Measurements from ENCODE around the gene GAMT. TPM values are rescaled to one million over a fixed set of nuclear protein-coding genes. Genes with fewer than 3 reads are reported as not detected.
A peak's percentile ranks its signal among the peaks of the same experiment; 100 is the strongest.

Gene GAMT
- total and polyA plus RNA-seq, 4 donors = 7.9 to 40.2 (median 18.6) TPM

- 85 to 89% methylated on average over 21 of the region's 21 CpGs for WGBS, 2 donors
- ATAC-seq (ENCODE audit: low FRiP score) = no peak
- DNase-seq = no peak
- intact Hi-C loops (cut with DNase I) = no loop called here
- H3K27me3 ChIP-seq (ENCODE audit: control insufficient read depth in 1 of 2, insufficient read depth in 2 of 2, low read length in 1 of 2) = no peaks in the 10 kb centered on the region
- no peaks in the 10 kb centered on the region for H3K36me3 ChIP-seq (ENCODE audit: control insufficient read depth in 1 of 2, insufficient read depth in 2 of 2, low read length in 1 of 2)
- no peaks in the 10 kb centered on the region for H3K9me3 ChIP-seq (ENCODE audit: control insufficient read depth, low read length)
- no peaks in the 10 kb centered on the region for H3K4me1 ChIP-seq (ENCODE audit: control insufficient read depth in 1 of 2, insufficient read depth in 2 of 2, low read length in 2 of 2)
- no peak overlapping the region for H3K27ac ChIP-seq (ENCODE audit: low read depth in 1 of 2, low read length in 2 of 2)
- H3K4me3 ChIP-seq (ENCODE audit: low read length in 2 of 2) = no peak overlapping the region
Observed at GRCh38 chr19:1417145-1417544, 15.8 kb upstream of the GAMT start.

DNA sequence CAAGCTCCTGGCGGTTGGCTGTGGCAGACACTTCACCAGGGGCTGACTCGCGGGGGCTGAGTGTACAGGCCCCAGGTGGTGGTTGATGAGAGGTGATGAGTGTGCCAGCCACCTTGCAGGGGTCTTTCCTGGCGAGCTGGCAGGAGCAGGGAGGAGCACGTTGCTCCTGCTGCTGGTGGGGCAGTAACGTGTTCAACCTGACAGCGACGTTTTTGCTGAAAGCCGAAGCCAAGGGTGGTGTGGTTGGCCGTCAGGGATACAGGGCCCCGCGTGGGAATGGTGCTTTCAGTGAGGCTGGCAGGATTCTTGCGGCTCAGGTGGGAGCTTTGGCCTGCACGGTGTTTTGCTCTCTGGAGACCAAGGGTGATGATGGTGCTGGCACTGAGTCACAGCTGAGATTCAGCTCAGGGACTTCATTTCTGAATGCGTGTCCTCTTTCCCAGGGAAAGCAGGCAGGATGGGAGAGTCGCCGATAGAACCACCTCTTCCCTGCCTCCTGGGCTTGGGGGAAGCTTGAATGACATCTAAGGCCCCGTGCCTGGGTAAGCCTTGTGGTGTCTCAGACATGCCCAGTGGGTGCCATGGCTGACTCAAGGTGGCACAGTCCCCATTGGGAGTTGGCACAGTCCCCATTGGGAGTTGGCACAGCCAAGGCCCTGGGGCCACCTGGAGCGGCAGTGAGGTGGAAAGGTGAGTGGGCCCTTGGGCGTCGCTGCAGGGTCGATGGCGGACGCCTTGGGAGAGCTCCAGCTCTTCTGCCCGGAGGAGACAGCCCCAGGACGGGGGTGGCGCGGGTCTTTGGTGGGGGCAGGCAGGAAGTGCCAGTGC, 14.9 kb upstream of the GAMT start:
- Histone ChIP-seq H3K9me3 (ENCODE audit: control insufficient read depth, low read length) (no peaks in the 10 kb centered on the region), H3K27ac (ENCODE audit: low read depth in 1 of 2, low read length in 2 of 2) (peak overlapping the region; percentile 2 to 16), H3K4me3 (ENCODE audit: low read length in 2 of 2) (no peak overlapping the region), H3K36me3 (ENCODE audit: control insufficient read depth in 1 of 2, insufficient read depth in 2 of 2, low read length in 1 of 2) (no peaks in the 10 kb centered on the region), H3K4me1 (ENCODE audit: control insufficient read depth in 1 of 2, insufficient read depth in 2 of 2, low read length in 2 of 2) (no peaks in the 10 kb centered on the region), H3K27me3 (ENCODE audit: control insufficient read depth in 1 of 2, insufficient read depth in 2 of 2, low read length in 1 of 2) (no peaks in the 10 kb centered on the region)
- WGBS, 2 donors = 43 to 46% methylated on average over 28 of the region's 28 CpGs
- peak; percentile 4 for ATAC-seq (ENCODE audit: low FRiP score)
- intact Hi-C loops (cut with DNase I) = no loop called here
- no peak for DNase-seq

GRCh38 chr19:1412995-1413800, 11.9 kb upstream of the GAMT start:
- DNase-seq (no peak), ATAC-seq (ENCODE audit: low FRiP score) (no peak)
- Histone ChIP-seq H3K9me3 (ENCODE audit: control insufficient read depth, low read length) (no peaks in the 10 kb centered on the region), H3K36me3 (ENCODE audit: control insufficient read depth in 1 of 2, insufficient read depth in 2 of 2, low read length in 1 of 2) (no peaks in the 10 kb centered on the region), H3K27ac (ENCODE audit: low read depth in 1 of 2, low read length in 2 of 2) (no peak overlapping the region), H3K27me3 (ENCODE audit: control insufficient read depth in 1 of 2, insufficient read depth in 2 of 2, low read length in 1 of 2) (no peaks in the 10 kb centered on the region), H3K4me3 (ENCODE audit: low read length in 2 of 2) (no peak overlapping the region), H3K4me1 (ENCODE audit: control insufficient read depth in 1 of 2, insufficient read depth in 2 of 2, low read length in 2 of 2) (no peaks in the 10 kb centered on the region)
- intact Hi-C loops (cut with DNase I) = loop anchor here in 1 of 2 donors (5.0 kb wide), 1 partner anchor 56 kb away; no protein-coding TSS in a partner anchor
- 82% methylated on average over 35 to 36 of the region's 36 CpGs for WGBS, 2 donors

DNA sequence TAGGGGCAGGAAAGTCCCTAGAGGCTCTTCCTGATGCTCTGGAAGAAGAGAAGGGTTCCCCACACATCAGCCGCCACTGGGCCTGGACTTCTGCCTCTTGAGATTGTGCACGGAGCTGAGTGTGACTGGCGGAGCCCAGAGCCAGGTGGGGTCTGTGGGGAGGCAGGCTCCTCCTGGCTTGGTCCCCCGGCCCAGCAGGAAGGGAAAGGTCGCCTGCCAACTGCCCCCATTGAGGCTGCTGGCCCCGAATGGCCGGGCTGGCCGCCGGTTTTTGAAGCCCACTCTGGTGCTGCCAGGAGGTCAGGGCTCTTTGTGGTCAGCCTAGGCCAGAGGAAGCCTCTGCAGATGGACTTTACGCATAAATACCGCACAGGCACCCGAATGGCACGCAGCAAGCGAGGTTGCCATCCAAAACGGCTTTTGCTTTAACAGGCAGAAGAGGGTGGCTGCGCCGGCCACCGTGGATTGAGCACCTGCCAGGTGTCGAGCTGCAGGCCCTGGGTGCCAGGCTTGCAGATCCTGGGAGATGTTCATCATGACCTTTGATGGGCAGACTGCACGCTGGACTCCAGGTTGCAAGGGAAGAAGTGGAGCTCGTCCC, 11.1 kb upstream of the GAMT start:
- 75 to 77% methylated on average over 21 of the region's 21 CpGs for WGBS, 2 donors
- H3K4me3 ChIP-seq (ENCODE audit: low read length in 2 of 2) = no peak overlapping the region
- H3K9me3 ChIP-seq (ENCODE audit: control insufficient read depth, low read length) = no peaks in the 10 kb centered on the region
- no peak overlapping the region for H3K27ac ChIP-seq (ENCODE audit: low read depth in 1 of 2, low read length in 2 of 2)
- no peaks in the 10 kb centered on the region for H3K27me3 ChIP-seq (ENCODE audit: control insufficient read depth in 1 of 2, insufficient read depth in 2 of 2, low read length in 1 of 2)
- DNase-seq (no peak), ATAC-seq (ENCODE audit: low FRiP score) (no peak)
- intact Hi-C loops (cut with DNase I) = loop anchor here in 1 of 2 donors (5.0 kb wide), 1 partner anchor 55 kb away; no protein-coding TSS in a partner anchor
- no peaks in the 10 kb centered on the region for H3K36me3 ChIP-seq (ENCODE audit: control insufficient read depth in 1 of 2, insufficient read depth in 2 of 2, low read length in 1 of 2)
- no peaks in the 10 kb centered on the region for H3K4me1 ChIP-seq (ENCODE audit: control insufficient read depth in 1 of 2, insufficient read depth in 2 of 2, low read length in 2 of 2)

GRCh38 chr19:1411255-1412191, 10.2 kb upstream of the GAMT start:
- intact Hi-C loops (cut with DNase I) = loop anchor here in 1 of 2 donors (5.0 kb wide), 1 partner anchor 54 kb away; no protein-coding TSS in a partner anchor
- 61 to 65% methylated on average over 29 of the region's 29 CpGs for WGBS, 2 donors

DNA sequence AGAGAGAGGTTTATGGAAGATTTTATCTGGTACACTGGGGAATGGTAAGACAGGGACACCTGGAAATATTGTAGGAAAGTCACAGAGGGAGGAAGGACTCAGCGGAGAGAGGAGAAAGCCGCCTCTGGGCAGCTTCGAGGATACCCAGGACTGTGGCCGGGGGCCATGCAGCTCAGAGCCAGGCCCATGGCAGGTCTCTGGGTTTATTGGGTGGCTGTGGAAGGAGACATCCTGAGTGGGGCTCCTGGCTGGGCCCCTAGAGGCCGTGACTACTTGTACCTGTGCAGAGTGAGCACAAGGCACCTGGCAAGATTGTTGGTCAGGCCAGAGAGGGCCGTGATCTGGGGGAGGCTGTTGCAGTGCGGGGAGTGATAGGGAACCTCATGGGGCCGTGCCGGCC, 9.4 kb upstream of the GAMT start:
- Histone ChIP-seq H3K4me3 (ENCODE audit: low read length in 2 of 2) (no peak overlapping the region), H3K27me3 (ENCODE audit: control insufficient read depth in 1 of 2, insufficient read depth in 2 of 2, low read length in 1 of 2) (no peaks in the 10 kb centered on the region), H3K9me3 (ENCODE audit: control insufficient read depth, low read length) (no peaks in the 10 kb centered on the region), H3K27ac (ENCODE audit: low read depth in 1 of 2, low read length in 2 of 2) (no peak overlapping the region), H3K36me3 (ENCODE audit: control insufficient read depth in 1 of 2, insufficient read depth in 2 of 2, low read length in 1 of 2) (no peaks in the 10 kb centered on the region), H3K4me1 (ENCODE audit: control insufficient read depth in 1 of 2, insufficient read depth in 2 of 2, low read length in 2 of 2) (no peaks in the 10 kb centered on the region)
- 80 to 84% methylated on average over 9 of the region's 9 CpGs for WGBS, 2 donors
- no peak for ATAC-seq (ENCODE audit: low FRiP score)
- intact Hi-C loops (cut with DNase I) = loop anchor here in 1 of 2 donors (5.0 kb wide), 1 partner anchor 53 kb away; no protein-coding TSS in a partner anchor
- DNase-seq = no peak

More at GRCh38 chr19:1411255-1412191, 10.2 kb upstream of the GAMT start:
- H3K27me3 ChIP-seq (ENCODE audit: control insufficient read depth in 1 of 2, insufficient read depth in 2 of 2, low read length in 1 of 2) = no peaks in the 10 kb centered on the region
- peak in 1 of 2 donors; percentile 70 for DNase-seq
- H3K9me3 ChIP-seq (ENCODE audit: control insufficient read depth, low read length) = no peaks in the 10 kb centered on the region
- H3K4me3 ChIP-seq (ENCODE audit: low read length in 2 of 2) = no peak overlapping the region
- no peaks in the 10 kb centered on the region for H3K4me1 ChIP-seq (ENCODE audit: control insufficient read depth in 1 of 2, insufficient read depth in 2 of 2, low read length in 2 of 2)
- H3K36me3 ChIP-seq (ENCODE audit: control insufficient read depth in 1 of 2, insufficient read depth in 2 of 2, low read length in 1 of 2) = no peaks in the 10 kb centered on the region
- ATAC-seq (ENCODE audit: low FRiP score) = no peak
- no peak overlapping the region for H3K27ac ChIP-seq (ENCODE audit: low read depth in 1 of 2, low read length in 2 of 2)

DNA sequence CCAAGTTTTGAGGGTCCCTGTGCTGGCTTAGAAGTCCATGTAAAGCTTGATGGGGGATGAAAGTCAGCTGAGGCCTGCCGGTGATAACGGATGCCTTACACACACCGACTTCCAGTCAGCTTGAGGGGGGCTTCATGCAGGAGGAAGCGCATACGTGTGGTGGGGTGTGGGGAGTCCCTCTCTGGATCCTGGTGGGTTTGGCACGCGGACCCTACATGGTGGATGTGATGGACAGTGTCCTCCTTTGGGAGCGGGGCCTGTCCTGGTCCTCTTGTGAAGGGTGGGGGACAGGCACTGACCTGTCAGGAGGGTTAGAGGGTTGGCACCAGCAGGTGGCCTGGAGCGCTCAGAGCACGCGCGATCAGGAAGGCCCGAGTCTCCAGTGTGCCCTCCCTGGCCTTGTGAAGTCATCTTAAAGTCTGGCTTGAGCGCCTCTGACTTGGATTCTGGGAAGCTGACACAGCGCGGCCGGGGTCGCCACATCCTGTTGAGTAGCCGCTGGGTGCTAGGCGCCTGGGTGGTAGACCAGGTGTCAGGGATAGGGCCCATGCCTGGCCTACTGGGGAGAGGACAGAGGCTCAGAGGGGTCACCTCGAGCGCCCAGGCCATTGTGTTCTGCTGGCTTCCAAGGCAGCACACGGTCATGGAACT, 8.9 kb upstream of the GAMT start:
- H3K4me3 ChIP-seq (ENCODE audit: low read length in 2 of 2) = no peak overlapping the region
- 84 to 85% methylated on average over 23 of the region's 23 CpGs for WGBS, 2 donors
- no peak for ATAC-seq (ENCODE audit: low FRiP score)

More for the DNA sequence above, 8.9 kb upstream of the GAMT start:
- no peaks in the 10 kb centered on the region for H3K27me3 ChIP-seq (ENCODE audit: control insufficient read depth in 1 of 2, insufficient read depth in 2 of 2, low read length in 1 of 2)
- intact Hi-C loops (cut with DNase I) = loop anchor here in 1 of 2 donors (5.0 kb wide), 1 partner anchor 53 kb away; no protein-coding TSS in a partner anchor
- H3K9me3 ChIP-seq (ENCODE audit: control insufficient read depth, low read length) = no peaks in the 10 kb centered on the region
- no peaks in the 10 kb centered on the region for H3K36me3 ChIP-seq (ENCODE audit: control insufficient read depth in 1 of 2, insufficient read depth in 2 of 2, low read length in 1 of 2)
- no peak for DNase-seq
- no peak overlapping the region for H3K27ac ChIP-seq (ENCODE audit: low read depth in 1 of 2, low read length in 2 of 2)
- no peaks in the 10 kb centered on the region for H3K4me1 ChIP-seq (ENCODE audit: control insufficient read depth in 1 of 2, insufficient read depth in 2 of 2, low read length in 2 of 2)

All from aorta (tissue), 5 donors.